ENCODE measurements around the gene SEPTIN6.
A peak's percentile ranks its signal among the peaks of the same experiment; 100 is the strongest.

Gene SEPTIN6

GRCh38 chrX:119734897-119735339, 42.0 kb upstream of the SEPTIN6 start:
- Histone ChIP-seq H3K4me1 (ENCODE audit: control insufficient read depth, insufficient read depth, low read length) (no peaks in the 10 kb centered on the region), H3K27ac (ENCODE audit: extremely low read depth, low read depth, low read length) (no peak overlapping the region), H3K4me3 (ENCODE audit: low read depth, low read length) (no peak overlapping the region), H3K9me3 (ENCODE audit: control insufficient read depth, insufficient read depth, low read depth, low read length) (no peaks in the 10 kb centered on the region), H3K36me3 (ENCODE audit: control insufficient read depth in 2 of 2, insufficient read depth in 1 of 2, low read length in 2 of 2) (no peaks in the 10 kb centered on the region)
- CTCF ChIA-PET = interaction anchor here (1.3 to 1.6 kb wide), 2 partner anchors 9 to 19 kb away, joined by 4 to 6 read pairs; no protein-coding TSS in a partner anchor
- POLR2A ChIA-PET = no interaction called here
- peak; percentile 46 for TF ChIP-seq ZBTB8A (tag by site-specific recombination; IDR thresholded peaks at IDR 0.05)
- TF ChIP-seq ZNF335 (tag by site-specific recombination; conservative IDR thresholded peaks at IDR 0.05) = 0 out of 2 replicates have a peak, but pooled peaks have one; percentile 24
- TF ChIP-seq ZIC2 (tag by site-specific recombination; IDR thresholded peaks at IDR 0.05) = peak; percentile 94
- no peak for TF ChIP-seq IKZF3 (tag by site-specific recombination; IDR thresholded peaks at IDR 0.05)
- TF ChIP-seq ZNF133 (tag by site-specific recombination; IDR thresholded peaks at IDR 0.05) = 0 out of 2 replicates have a peak, but pooled peaks have one; percentile 32
- TF ChIP-seq GLIS2 (tag by site-specific recombination; IDR thresholded peaks at IDR 0.05) = 0 out of 2 replicates have a peak, but pooled peaks have one; percentile 27
- TF ChIP-seq ZNF423 (tag by site-specific recombination; IDR thresholded peaks at IDR 0.05) = peak; percentile 89
- no peak for TF ChIP-seq ZNF621 (tag by site-specific recombination; IDR thresholded peaks at IDR 0.05)
- TF ChIP-seq GLIS1 (tag by site-specific recombination; IDR thresholded peaks at IDR 0.05) = peak; percentile 46; the same call in 1 of the 2 replicates

- Histone ChIP-seq H3K27ac (ENCODE audit: extremely low read depth, low read depth, low read length) (no peak overlapping the region), H3K4me3 (ENCODE audit: low read depth, low read length) (no peak overlapping the region), H3K36me3 (ENCODE audit: control insufficient read depth in 2 of 2, insufficient read depth in 1 of 2, low read length in 2 of 2) (no peaks in the 10 kb centered on the region), H3K9me3 (ENCODE audit: control insufficient read depth, insufficient read depth, low read depth, low read length) (no peaks in the 10 kb centered on the region), H3K4me1 (ENCODE audit: control insufficient read depth, insufficient read depth, low read length) (no peaks in the 10 kb centered on the region)
- CTCF ChIA-PET = interaction anchor here (0.5 to 2.6 kb wide), 41 partner anchors 8 to 389 kb away, joined by 3 to 18 read pairs (median 4); partner anchors contain the start of genes NKRF, SEPTIN6, SOWAHD and UBE2A
- POLR2A ChIA-PET = interaction anchor here (1.5 kb wide), 1 partner anchor 36 kb away, joined by 3 read pairs; the partner anchor contains the start of gene SEPTIN6
- TF ChIP-seq ZEB2 (tag by site-specific recombination; IDR thresholded peaks at IDR 0.05) = 0 out of 2 replicates have a peak, but pooled peaks have one; percentile 22
- TF ChIP-seq TSHZ1 (tag by site-specific recombination; IDR thresholded peaks at IDR 0.05; ENCODE audit: borderline replicate concordance) = no peak
- TF ChIP-seq ZSCAN16 (tag by site-specific recombination; IDR thresholded peaks at IDR 0.05) = no peak
- TF ChIP-seq ZNF2 (tag by site-specific recombination; IDR thresholded peaks at IDR 0.05) = no peak
- TF ChIP-seq ZNF513 (tag by site-specific recombination; IDR thresholded peaks at IDR 0.05) = peak; percentile 76
- TF ChIP-seq ZNF449 (tag by site-specific recombination; IDR thresholded peaks at IDR 0.05) = no peak
- no peak for TF ChIP-seq ZNF398 (tag by site-specific recombination; IDR thresholded peaks at IDR 0.05)
- no peak for TF ChIP-seq ZBTB44 (tag by site-specific recombination; IDR thresholded peaks at IDR 0.05)
- TF ChIP-seq PRDM10 (tag by site-specific recombination; IDR thresholded peaks at IDR 0.05) = peak; percentile 53
- no peak for TF ChIP-seq ZNF354C (tag by site-specific recombination; IDR thresholded peaks at IDR 0.05; ENCODE audit: borderline replicate concordance, low read depth)
Measured at GRCh38 chrX:119729408-119730201, 36.6 kb upstream of the SEPTIN6 start.

Data from HEK293 (cell line).